HEK293 (cell line): ENCODE results near the gene PRG3.

Source experiments
- CTCF ChIA-PET: fragments of 350-600 bp; formaldehyde crosslinking; extraction: SDS; loops from one replicate; lab custom pipeline; 2021; ENCODE audit warnings: antibody characterized with exemption; lab: Yijun Ruan, JAX
- POLR2A ChIA-PET: fragments of 300-600 bp; formaldehyde crosslinking; extraction: SDS; loops from one replicate; lab custom pipeline; 2020; ENCODE audit warnings: antibody characterized with exemption, inconsistent platforms; lab: Yijun Ruan, JAX
- H3K27ac ChIP-seq: fragments of 200-500 bp; sonication (Bioruptor generic); 2 replicates; pipeline ENCODE4 v1.5.1; 2014; ENCODE audit warnings: low read depth, low read length, control low read depth, inconsistent platforms; ENCODE audit errors: extremely low read depth
- H3K36me3 ChIP-seq, 2 experiments: fragments of 200-500 bp in 1 of 2; sonication (Bioruptor generic) in 1 of 2; 1 replicate in 1 of 2; 2 replicates in 1 of 2; pipeline ENCODE4 v1.5.1; 2014 to 2017; ENCODE audit warnings: inconsistent platforms in 2 of 2, low read length in 2 of 2; ENCODE audit not compliant: control insufficient read depth in 2 of 2, insufficient read depth in 1 of 2
- H3K4me1 ChIP-seq: fragments of 200-500 bp; sonication (Bioruptor generic); 2 replicates; pipeline ENCODE4 v1.5.1; 2014; ENCODE audit warnings: mild to moderate bottlenecking, low read length, inconsistent platforms; ENCODE audit not compliant: control insufficient read depth, insufficient read depth
- H3K4me3 ChIP-seq: 2 replicates; pipeline ENCODE4 v1.5.1; 2011; ENCODE audit warnings: low read depth, mild to moderate bottlenecking, control low read depth, low read length, moderate library complexity
- H3K9me3 ChIP-seq: fragments of 200-500 bp; sonication (Bioruptor generic); 2 replicates; pipeline ENCODE4 v1.5.1; 2014; ENCODE audit warnings: low read depth, low read length, inconsistent platforms; ENCODE audit not compliant: control insufficient read depth, insufficient read depth
- BCL11A ChIP-seq: fragments of 450-650 bp; formaldehyde crosslinking; IDR thresholded peaks from 2 replicates; pipeline ENCODE4 v1.5.1; 2016; ENCODE audit warnings: low read depth, missing biosample characterization, missing genetic modification characterization
- HOXD13 ChIP-seq: sonication (generic); formaldehyde crosslinking; IDR thresholded peaks from 2 replicates; pipeline ENCODE4 v1.8.0; 2022; ENCODE audit warnings: missing genetic modification reagents, borderline replicate concordance
- IKZF3 ChIP-seq: fragments of 450-650 bp; IDR thresholded peaks from 2 replicates; pipeline ENCODE4 v1.5.0; 2018; ENCODE audit warnings: missing biosample characterization, mild to moderate bottlenecking, missing genetic modification characterization, moderate library complexity
- RBAK ChIP-seq: fragments of 450-650 bp; formaldehyde crosslinking; IDR thresholded peaks from 2 replicates; pipeline ENCODE4 v1.5.1; 2016; ENCODE audit warnings: missing biosample characterization, missing genetic modification characterization
- ZNF266 ChIP-seq: fragments of 450-650 bp; formaldehyde crosslinking; IDR thresholded peaks from 2 replicates; pipeline ENCODE4 v1.5.1; 2016; ENCODE audit warnings: missing biosample characterization, missing genetic modification characterization, low read depth
- ZNF416 ChIP-seq: fragments of 450-650 bp; formaldehyde crosslinking; IDR thresholded peaks from 2 replicates; pipeline ENCODE4 v1.5.1; 2016; ENCODE audit warnings: missing biosample characterization, missing genetic modification characterization
- ZNF529 ChIP-seq: fragments of 450-650 bp; formaldehyde crosslinking; IDR thresholded peaks from 2 replicates; pipeline ENCODE4 v1.5.1; 2017; ENCODE audit warnings: missing genetic modification characterization, missing biosample characterization; ENCODE audit not compliant: insufficient replicate concordance
- ZNF548 ChIP-seq: fragments of 450-650 bp; formaldehyde crosslinking; IDR thresholded peaks from 2 replicates; pipeline ENCODE4 v1.5.1; 2016; ENCODE audit warnings: missing biosample characterization, missing genetic modification characterization
- ZNF701 ChIP-seq: fragments of 450-650 bp; formaldehyde crosslinking; IDR thresholded peaks from 2 replicates; pipeline ENCODE4 v1.5.1; 2016; ENCODE audit warnings: missing biosample characterization, missing genetic modification characterization
- TF ChIP-seq, protein P1 (sequence below): fragments of 450-650 bp; formaldehyde crosslinking; IDR thresholded peaks from 2 replicates; pipeline ENCODE4; 2016; ENCODE audit warnings: missing biosample characterization, missing genetic modification characterization
- TF ChIP-seq, protein P2 (sequence below): fragments of 450-650 bp; formaldehyde crosslinking; IDR thresholded peaks from 2 replicates; pipeline ENCODE4 v1.5.1; 2016; ENCODE audit warnings: missing biosample characterization, missing genetic modification characterization
- TF ChIP-seq, protein P3 (sequence below): sonication (generic); formaldehyde crosslinking; IDR thresholded peaks from 2 replicates; pipeline ENCODE4 v1.8.1; 2022; ENCODE audit warnings: mild to moderate bottlenecking, moderate library complexity, missing genetic modification reagents
- TF ChIP-seq, protein P4 (sequence below): fragments of 450-650 bp; formaldehyde crosslinking; IDR thresholded peaks from 2 replicates; pipeline ENCODE4 v1.5.1; 2017; ENCODE audit warnings: missing biosample characterization, missing genetic modification characterization
- TF ChIP-seq, protein P5 (sequence below): fragments of 450-650 bp; formaldehyde crosslinking; IDR thresholded peaks from 2 replicates; pipeline ENCODE4 v1.5.1; 2016; ENCODE audit warnings: missing biosample characterization, missing genetic modification characterization
- TF ChIP-seq, protein P6 (sequence below): fragments of 450-650 bp; formaldehyde crosslinking; IDR thresholded peaks from 2 replicates; pipeline ENCODE4 v1.5.1; 2016; ENCODE audit warnings: missing biosample characterization, missing genetic modification characterization
- TF ChIP-seq, protein P7 (sequence below): fragments of 450-650 bp; formaldehyde crosslinking; IDR thresholded peaks from 2 replicates; pipeline ENCODE4 v1.5.1; 2016; ENCODE audit warnings: missing biosample characterization, missing genetic modification characterization, low read depth

The PRG3 gene

DNA sequence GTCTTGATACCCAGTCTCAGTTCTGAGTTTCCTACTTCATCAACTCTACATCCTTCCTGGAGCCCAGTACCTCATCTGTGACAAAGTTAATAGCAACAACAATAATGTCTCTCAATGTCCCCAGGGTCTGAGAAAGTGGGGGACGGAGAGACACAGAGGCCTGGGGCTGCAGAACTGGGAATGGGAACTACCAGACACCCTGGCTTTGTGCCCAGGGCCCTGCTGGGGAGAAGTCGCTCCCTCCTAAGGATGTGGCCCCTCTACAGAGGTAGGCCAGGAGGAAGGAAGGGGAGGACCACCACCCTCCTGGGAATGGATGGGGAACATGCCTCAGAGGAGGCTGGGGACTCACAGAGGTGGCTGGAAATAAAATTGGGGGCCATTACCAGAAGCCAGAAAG, 5.5 kb downstream of the PRG3 start:
- no peak for TF ChIP-seq HOXD13
- TF ChIP-seq RBAK (tag by site-specific recombination) = no peak
- POLR2A ChIA-PET = no interaction called here
- Histone ChIP-seq H3K27ac (no peak overlapping the region), H3K36me3 (no peaks in the 10 kb centered on the region), H3K4me1 (no peaks in the 10 kb centered on the region), H3K9me3 (no peaks in the 10 kb centered on the region), H3K4me3 (no peak overlapping the region)
- CTCF ChIA-PET = no interaction called here

DNA sequence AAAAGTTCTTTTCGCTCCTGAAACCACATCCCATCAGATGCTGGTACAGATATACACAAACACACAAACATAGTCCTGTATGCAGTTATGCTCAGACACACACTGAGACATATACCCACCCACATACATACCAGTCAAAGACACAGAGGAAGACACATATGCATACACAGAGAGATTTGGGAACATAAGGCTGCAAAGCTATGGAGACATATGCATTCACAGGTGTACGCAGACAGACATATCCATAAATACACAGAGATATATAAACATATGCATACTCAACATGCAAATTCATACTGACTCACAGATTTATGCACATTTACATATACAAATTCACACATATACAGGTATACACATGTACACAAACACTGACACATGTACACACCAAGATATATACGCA, 6.0 kb downstream of the PRG3 start:
- POLR2A ChIA-PET = no interaction called here
- Histone ChIP-seq H3K4me1 (no peaks in the 10 kb centered on the region), H3K9me3 (no peaks in the 10 kb centered on the region), H3K4me3 (no peak overlapping the region)
- no peak for TF ChIP-seq ZNF416 (tag by site-specific recombination)
- TF ChIP-seq BCL11A (tag by site-specific recombination) = no peak
- TF ChIP-seq, protein P1, sequence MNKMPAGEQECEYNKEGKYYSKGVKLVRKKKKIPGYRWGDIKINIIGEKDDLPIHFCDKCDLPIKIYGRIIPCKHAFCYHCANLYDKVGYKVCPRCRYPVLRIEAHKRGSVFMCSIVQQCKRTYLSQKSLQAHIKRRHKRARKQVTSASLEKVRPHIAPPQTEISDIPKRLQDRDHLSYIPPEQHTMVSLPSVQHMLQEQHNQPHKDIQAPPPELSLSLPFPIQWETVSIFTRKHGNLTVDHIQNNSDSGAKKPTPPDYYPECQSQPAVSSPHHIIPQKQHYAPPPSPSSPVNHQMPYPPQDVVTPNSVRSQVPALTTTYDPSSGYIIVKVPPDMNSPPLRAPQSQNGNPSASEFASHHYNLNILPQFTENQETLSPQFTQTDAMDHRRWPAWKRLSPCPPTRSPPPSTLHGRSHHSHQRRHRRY (tag by site-specific recombination) = no peak
- TF ChIP-seq, protein P2, sequence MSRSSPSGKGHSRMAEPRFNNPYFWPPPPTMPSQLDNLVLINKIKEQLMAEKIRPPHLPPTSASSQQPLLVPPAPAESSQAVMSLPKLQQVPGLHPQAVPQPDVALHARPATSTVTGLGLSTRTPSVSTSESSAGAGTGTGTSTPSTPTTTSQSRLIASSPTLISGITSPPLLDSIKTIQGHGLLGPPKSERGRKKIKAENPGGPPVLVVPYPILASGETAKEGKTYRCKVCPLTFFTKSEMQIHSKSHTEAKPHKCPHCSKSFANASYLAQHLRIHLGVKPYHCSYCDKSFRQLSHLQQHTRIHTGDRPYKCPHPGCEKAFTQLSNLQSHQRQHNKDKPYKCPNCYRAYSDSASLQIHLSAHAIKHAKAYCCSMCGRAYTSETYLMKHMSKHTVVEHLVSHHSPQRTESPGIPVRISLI (tag by site-specific recombination) = no peak
- TF ChIP-seq, all 188 proteins: peak for 0
- no peaks in the 10 kb centered on the region for H3K36me3 ChIP-seq
- CTCF ChIA-PET = no interaction called here
- H3K27ac ChIP-seq = no peak overlapping the region

DNA sequence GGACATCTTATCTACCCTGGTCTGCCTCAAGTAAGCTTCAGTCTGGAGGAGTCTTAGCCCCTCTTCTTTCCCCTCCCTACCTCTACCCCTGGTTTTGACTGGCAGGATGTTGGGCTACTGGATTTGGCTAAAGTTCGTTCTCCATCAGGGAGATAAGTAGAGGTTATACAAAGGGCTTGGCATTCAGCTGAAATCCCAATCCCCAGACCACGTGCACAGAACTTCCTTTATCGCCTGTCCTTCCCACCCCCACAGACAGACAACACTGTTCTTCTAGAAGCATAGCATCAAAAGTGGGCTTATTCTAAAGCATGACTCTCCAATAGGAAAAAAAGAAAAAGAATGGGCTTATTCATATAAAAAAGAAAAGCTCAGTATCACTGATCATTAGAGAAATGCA, 7.8 kb downstream of the PRG3 start:
- TF ChIP-seq ZNF529 (no peak), ZNF266 (tag by site-specific recombination) (no peak), ZNF548 (tag by site-specific recombination) (no peak)
- TF ChIP-seq, protein P3, sequence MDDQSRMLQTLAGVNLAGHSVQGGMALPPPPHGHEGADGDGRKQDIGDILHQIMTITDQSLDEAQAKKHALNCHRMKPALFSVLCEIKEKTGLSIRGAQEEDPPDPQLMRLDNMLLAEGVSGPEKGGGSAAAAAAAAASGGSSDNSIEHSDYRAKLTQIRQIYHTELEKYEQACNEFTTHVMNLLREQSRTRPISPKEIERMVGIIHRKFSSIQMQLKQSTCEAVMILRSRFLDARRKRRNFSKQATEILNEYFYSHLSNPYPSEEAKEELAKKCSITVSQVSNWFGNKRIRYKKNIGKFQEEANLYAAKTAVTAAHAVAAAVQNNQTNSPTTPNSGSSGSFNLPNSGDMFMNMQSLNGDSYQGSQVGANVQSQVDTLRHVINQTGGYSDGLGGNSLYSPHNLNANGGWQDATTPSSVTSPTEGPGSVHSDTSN (CRISPR knock-in tag) = no peak
- TF ChIP-seq, protein P4, sequence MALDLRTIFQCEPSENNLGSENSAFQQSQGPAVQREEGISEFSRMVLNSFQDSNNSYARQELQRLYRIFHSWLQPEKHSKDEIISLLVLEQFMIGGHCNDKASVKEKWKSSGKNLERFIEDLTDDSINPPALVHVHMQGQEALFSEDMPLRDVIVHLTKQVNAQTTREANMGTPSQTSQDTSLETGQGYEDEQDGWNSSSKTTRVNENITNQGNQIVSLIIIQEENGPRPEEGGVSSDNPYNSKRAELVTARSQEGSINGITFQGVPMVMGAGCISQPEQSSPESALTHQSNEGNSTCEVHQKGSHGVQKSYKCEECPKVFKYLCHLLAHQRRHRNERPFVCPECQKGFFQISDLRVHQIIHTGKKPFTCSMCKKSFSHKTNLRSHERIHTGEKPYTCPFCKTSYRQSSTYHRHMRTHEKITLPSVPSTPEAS (tag by site-specific recombination) = no peak
- no peak overlapping the region for H3K4me3 ChIP-seq
- no peaks in the 10 kb centered on the region for H3K4me1 ChIP-seq
- ChIA-PET CTCF (interaction anchor here (0.5 to 2.2 kb wide), 4 partner anchors 13 to 161 kb away, joined by 3 to 5 read pairs (median 3); no protein-coding TSS in a partner anchor), POLR2A (no interaction called here)
- no peaks in the 10 kb centered on the region for H3K9me3 ChIP-seq
- no peaks in the 10 kb centered on the region for H3K36me3 ChIP-seq
- no peak overlapping the region for H3K27ac ChIP-seq

DNA sequence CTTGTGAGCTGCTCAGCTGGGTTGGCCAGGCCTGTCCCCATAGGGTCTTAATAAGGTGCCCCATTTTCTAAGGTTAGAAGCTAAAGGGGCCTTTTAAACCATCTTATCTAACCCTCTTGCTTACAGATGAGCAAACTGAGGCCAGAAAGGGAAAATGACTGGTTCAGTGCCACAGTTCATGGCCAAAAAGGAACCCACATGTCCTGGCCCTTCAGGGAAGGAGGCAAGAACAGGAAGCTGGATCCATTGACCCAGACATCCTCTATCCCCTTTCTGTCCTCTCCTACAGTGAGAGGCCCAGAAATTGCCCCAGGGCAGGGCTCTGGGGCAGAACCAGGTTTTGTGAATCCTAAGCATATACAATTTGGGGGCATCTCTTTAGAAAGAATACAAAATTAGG, 10.0 kb downstream of the PRG3 start:
- Histone ChIP-seq H3K27ac (no peak overlapping the region), H3K4me1 (no peaks in the 10 kb centered on the region), H3K9me3 (no peaks in the 10 kb centered on the region), H3K36me3 (no peaks in the 10 kb centered on the region), H3K4me3 (no peak overlapping the region)
- CTCF ChIA-PET = no interaction called here
- POLR2A ChIA-PET = no interaction called here
- TF ChIP-seq, protein P5, sequence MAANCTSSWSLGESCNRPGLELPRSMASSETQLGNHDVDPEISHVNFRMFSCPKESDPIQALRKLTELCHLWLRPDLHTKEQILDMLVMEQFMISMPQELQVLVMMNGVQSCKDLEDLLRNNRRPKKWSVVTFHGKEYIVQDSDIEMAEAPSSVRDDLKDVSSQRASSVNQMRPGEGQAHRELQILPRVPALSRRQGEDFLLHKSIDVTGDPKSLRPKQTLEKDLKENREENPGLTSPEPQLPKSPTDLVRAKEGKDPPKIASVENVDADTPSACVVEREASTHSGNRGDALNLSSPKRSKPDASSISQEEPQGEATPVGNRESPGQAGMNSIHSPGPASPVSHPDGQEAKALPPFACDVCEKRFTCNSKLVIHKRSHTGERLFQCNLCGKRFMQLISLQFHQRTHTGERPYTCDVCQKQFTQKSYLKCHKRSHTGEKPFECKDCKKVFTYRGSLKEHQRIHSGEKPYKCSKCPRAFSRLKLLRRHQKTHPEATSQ (tag by site-specific recombination) = no peak
- TF ChIP-seq IKZF3 (tag by site-specific recombination) (no peak), ZNF701 (tag by site-specific recombination) (no peak)
- TF ChIP-seq, protein P6, sequence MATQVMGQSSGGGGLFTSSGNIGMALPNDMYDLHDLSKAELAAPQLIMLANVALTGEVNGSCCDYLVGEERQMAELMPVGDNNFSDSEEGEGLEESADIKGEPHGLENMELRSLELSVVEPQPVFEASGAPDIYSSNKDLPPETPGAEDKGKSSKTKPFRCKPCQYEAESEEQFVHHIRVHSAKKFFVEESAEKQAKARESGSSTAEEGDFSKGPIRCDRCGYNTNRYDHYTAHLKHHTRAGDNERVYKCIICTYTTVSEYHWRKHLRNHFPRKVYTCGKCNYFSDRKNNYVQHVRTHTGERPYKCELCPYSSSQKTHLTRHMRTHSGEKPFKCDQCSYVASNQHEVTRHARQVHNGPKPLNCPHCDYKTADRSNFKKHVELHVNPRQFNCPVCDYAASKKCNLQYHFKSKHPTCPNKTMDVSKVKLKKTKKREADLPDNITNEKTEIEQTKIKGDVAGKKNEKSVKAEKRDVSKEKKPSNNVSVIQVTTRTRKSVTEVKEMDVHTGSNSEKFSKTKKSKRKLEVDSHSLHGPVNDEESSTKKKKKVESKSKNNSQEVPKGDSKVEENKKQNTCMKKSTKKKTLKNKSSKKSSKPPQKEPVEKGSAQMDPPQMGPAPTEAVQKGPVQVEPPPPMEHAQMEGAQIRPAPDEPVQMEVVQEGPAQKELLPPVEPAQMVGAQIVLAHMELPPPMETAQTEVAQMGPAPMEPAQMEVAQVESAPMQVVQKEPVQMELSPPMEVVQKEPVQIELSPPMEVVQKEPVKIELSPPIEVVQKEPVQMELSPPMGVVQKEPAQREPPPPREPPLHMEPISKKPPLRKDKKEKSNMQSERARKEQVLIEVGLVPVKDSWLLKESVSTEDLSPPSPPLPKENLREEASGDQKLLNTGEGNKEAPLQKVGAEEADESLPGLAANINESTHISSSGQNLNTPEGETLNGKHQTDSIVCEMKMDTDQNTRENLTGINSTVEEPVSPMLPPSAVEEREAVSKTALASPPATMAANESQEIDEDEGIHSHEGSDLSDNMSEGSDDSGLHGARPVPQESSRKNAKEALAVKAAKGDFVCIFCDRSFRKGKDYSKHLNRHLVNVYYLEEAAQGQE (tag by site-specific recombination) = no peak
- TF ChIP-seq, protein P7, sequence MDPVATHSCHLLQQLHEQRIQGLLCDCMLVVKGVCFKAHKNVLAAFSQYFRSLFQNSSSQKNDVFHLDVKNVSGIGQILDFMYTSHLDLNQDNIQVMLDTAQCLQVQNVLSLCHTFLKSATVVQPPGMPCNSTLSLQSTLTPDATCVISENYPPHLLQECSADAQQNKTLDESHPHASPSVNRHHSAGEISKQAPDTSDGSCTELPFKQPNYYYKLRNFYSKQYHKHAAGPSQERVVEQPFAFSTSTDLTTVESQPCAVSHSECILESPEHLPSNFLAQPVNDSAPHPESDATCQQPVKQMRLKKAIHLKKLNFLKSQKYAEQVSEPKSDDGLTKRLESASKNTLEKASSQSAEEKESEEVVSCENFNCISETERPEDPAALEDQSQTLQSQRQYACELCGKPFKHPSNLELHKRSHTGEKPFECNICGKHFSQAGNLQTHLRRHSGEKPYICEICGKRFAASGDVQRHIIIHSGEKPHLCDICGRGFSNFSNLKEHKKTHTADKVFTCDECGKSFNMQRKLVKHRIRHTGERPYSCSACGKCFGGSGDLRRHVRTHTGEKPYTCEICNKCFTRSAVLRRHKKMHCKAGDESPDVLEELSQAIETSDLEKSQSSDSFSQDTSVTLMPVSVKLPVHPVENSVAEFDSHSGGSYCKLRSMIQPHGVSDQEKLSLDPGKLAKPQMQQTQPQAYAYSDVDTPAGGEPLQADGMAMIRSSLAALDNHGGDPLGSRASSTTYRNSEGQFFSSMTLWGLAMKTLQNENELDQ (tag by site-specific recombination) = no peak
